GM23338 (cell line): ENCODE data around the gene PIM1. TPM values are rescaled to one million over a fixed set of nuclear protein-coding genes. Genes with fewer than 3 reads are reported as not detected.

Experiments
- ATAC-seq: fragments of 200-7000 bp; cut with Tn5 transposase; 3 replicates; pipeline ENCODE4 v1.9.1; 2020
- DNase-seq: peaks from one replicate; pipeline ENCODE4 v3.0.0-alpha.2; 2015; ENCODE audit warnings: low spot score
- H2AFZ ChIP-seq: fragments of 200-600 bp; sonication (generic); 2 replicates; pipeline ENCODE4 v1.8.0; 2016; ENCODE audit warnings: antibody characterized with exemption, mild to moderate bottlenecking, moderate library complexity
- H3F3A ChIP-seq: fragments of 200-600 bp; sonication (generic); replicated peaks from 2 replicates; pipeline ENCODE4 v1.8.0; 2017; ENCODE audit warnings: antibody characterized with exemption, mixed run types, low read depth
- H3K27ac ChIP-seq: fragments of 200-600 bp; sonication (generic); 2 replicates; pipeline ENCODE4 v1.6.1; 2016; ENCODE audit warnings: low read depth
- H3K27me3 ChIP-seq: fragments of 200-600 bp; sonication (generic); 2 replicates; pipeline ENCODE4 v1.8.0; 2016; ENCODE audit warnings: mild to moderate bottlenecking, mixed run types, moderate library complexity; ENCODE audit not compliant: insufficient read depth
- H3K36me3 ChIP-seq: fragments of 200-600 bp; sonication (generic); 2 replicates; pipeline ENCODE4 v1.8.0; 2016; ENCODE audit warnings: mild to moderate bottlenecking; ENCODE audit not compliant: insufficient read depth
- H3K4me1 ChIP-seq: fragments of 200-600 bp; sonication (generic); 2 replicates; pipeline ENCODE4 v1.8.0; 2016; ENCODE audit warnings: mild to moderate bottlenecking, moderate library complexity; ENCODE audit not compliant: insufficient read depth
- H3K4me2 ChIP-seq: fragments of 200-600 bp; sonication (generic); 2 replicates; pipeline ENCODE4 v1.7.1; 2017; ENCODE audit warnings: mixed run types
- H3K4me3 ChIP-seq: fragments of 200-600 bp; sonication (generic); 2 replicates; pipeline ENCODE4 v1.6.1; 2016; ENCODE audit warnings: mixed run types
- H3K79me2 ChIP-seq: fragments of 200-600 bp; sonication (generic); replicated peaks from 2 replicates; pipeline ENCODE4 v1.8.0; 2017; ENCODE audit warnings: mild to moderate bottlenecking; ENCODE audit not compliant: insufficient read depth
- H3K9me2 ChIP-seq: fragments of 200-600 bp; sonication (generic); 2 replicates; pipeline ENCODE4 v1.8.0; 2017; ENCODE audit not compliant: insufficient read depth
- H4K20me1 ChIP-seq: fragments of 200-600 bp; sonication (generic); replicated peaks from 2 replicates; pipeline ENCODE4 v1.8.0; 2017; ENCODE audit warnings: mild to moderate bottlenecking; ENCODE audit not compliant: insufficient read depth
- H3K27ac Mint-ChIP-seq: 2 replicates; pipeline ENCODE4 v1.8.0; 2020; ENCODE audit warnings: inconsistent platforms, mild to moderate bottlenecking, moderate library complexity, mixed read lengths
- H3K27me3 Mint-ChIP-seq: 3 replicates; pipeline ENCODE4 v1.8.0; 2022; ENCODE audit warnings: low read depth, mild to moderate bottlenecking, moderate library complexity, mixed read lengths, inconsistent platforms; ENCODE audit not compliant: insufficient read depth, poor library complexity
- H3K36me3 Mint-ChIP-seq: 3 replicates; pipeline ENCODE4 v1.8.0; 2021; ENCODE audit warnings: low read depth, mild to moderate bottlenecking, inconsistent platforms, moderate library complexity, mixed read lengths
- H3K4me1 Mint-ChIP-seq: 3 replicates; pipeline ENCODE4 v1.8.0; 2020; ENCODE audit warnings: mild to moderate bottlenecking, inconsistent platforms, mixed read lengths
- H3K4me3 Mint-ChIP-seq: 3 replicates; pipeline ENCODE4 v1.8.0; 2021; ENCODE audit warnings: moderate library complexity, mild to moderate bottlenecking, inconsistent platforms, mixed read lengths
- H3K9me3 Mint-ChIP-seq: 3 replicates; pipeline ENCODE4 v1.8.0; 2020; ENCODE audit warnings: moderate library complexity, mild to moderate bottlenecking, inconsistent platforms, mixed read lengths
- CREB1 ChIP-seq: fragments of 250-450 bp; sonication (Bioruptor Pico); IDR thresholded peaks from 2 replicates; pipeline ENCODE4 v1.5.0; 2020; ENCODE audit warnings: low read depth, mild to moderate bottlenecking, moderate library complexity
- EZH2 ChIP-seq: fragments of 200-600 bp; sonication (generic); IDR thresholded peaks from one replicate; pipeline ENCODE4 v1.8.0; 2017; ENCODE audit warnings: antibody characterized with exemption, mild to moderate bottlenecking, low read depth; ENCODE audit not compliant: unreplicated experiment
- EZH2phosphoT487 ChIP-seq: fragments of 200-600 bp; sonication (generic); IDR thresholded peaks from one replicate; pipeline ENCODE4 v1.8.1; 2018; ENCODE audit warnings: antibody characterized with exemption; ENCODE audit not compliant: unreplicated experiment
- JUNB ChIP-seq: IDR thresholded peaks from one replicate; pipeline ENCODE4 v1.6.1; 2016; ENCODE audit warnings: antibody characterized with exemption; ENCODE audit not compliant: unreplicated experiment
- NANOG ChIP-seq: IDR thresholded peaks from 2 replicates; pipeline ENCODE4 v1.6.1; 2016; ENCODE audit warnings: antibody characterized with exemption, borderline replicate concordance
- POLR2AphosphoS5 ChIP-seq: IDR thresholded peaks from 2 replicates; pipeline ENCODE4 v1.6.1; 2016; ENCODE audit warnings: antibody characterized with exemption, low read depth
- STAT1 ChIP-seq: IDR thresholded peaks from one replicate; pipeline ENCODE4 v1.6.1; 2016; ENCODE audit warnings: antibody characterized with exemption; ENCODE audit not compliant: unreplicated experiment
- ZNF114 ChIP-seq: fragments of 250-450 bp; sonication (Bioruptor Pico); IDR thresholded peaks from 2 replicates; pipeline ENCODE4 v1.5.0; 2020; ENCODE audit warnings: mild to moderate bottlenecking, moderate library complexity
- ZNF331 ChIP-seq: fragments of 250-450 bp; sonication (Bioruptor Pico); IDR thresholded peaks from 2 replicates; pipeline ENCODE4 v1.5.0; 2020; ENCODE audit warnings: low read depth, mild to moderate bottlenecking, moderate library complexity
- polyA plus RNA-seq: library from polyadenylated mRNA; unstranded; fragments of >200 nt; fragmentation: Nextera tagmentation; extraction: Ambion mirVana; gene quantifications from 2 replicates; pipeline ENCODE4 v1.2.1, GENCODE V29; 2016
- total RNA-seq: library from RNA; depleted of rRNA; stranded (reverse); fragments of >200 nt; shearing (Covaris generic); gene quantifications from 2 replicates; pipeline ENCODE4 v1.2.3, GENCODE V29; 2014
- TF ChIP-seq, protein P1 (sequence below), 2 experiments: fragments of 200-600 bp in 1 of 2; sonication (generic) in 1 of 2; conservative IDR thresholded peaks; 2 replicates each; pipeline versions ENCODE4 v1.5.1 to v1.6.1; 2016 to 2017; ENCODE audit warnings: antibody characterized with exemption in 2 of 2, low read depth in 2 of 2, mild to moderate bottlenecking in 2 of 2, moderate library complexity in 1 of 2
- TF ChIP-seq, protein P2 (sequence below): IDR thresholded peaks from 2 replicates; pipeline ENCODE4 v1.6.1; 2016; ENCODE audit warnings: antibody characterized with exemption
- TF ChIP-seq, protein P3 (sequence below): fragments of 250-450 bp; sonication (Bioruptor Pico); IDR thresholded peaks from 2 replicates; pipeline ENCODE4 v1.5.0; 2020; ENCODE audit warnings: mild to moderate bottlenecking, moderate library complexity
- TF ChIP-seq, protein P4 (sequence below): IDR thresholded peaks from one replicate; pipeline ENCODE4 v1.6.1; 2018; ENCODE audit warnings: antibody characterized with exemption; ENCODE audit not compliant: unreplicated experiment

The PIM1 gene
- total and polyA plus RNA-seq, 2 experiments from 2014 or later = 46.0 to 74.2 TPM

DNA sequence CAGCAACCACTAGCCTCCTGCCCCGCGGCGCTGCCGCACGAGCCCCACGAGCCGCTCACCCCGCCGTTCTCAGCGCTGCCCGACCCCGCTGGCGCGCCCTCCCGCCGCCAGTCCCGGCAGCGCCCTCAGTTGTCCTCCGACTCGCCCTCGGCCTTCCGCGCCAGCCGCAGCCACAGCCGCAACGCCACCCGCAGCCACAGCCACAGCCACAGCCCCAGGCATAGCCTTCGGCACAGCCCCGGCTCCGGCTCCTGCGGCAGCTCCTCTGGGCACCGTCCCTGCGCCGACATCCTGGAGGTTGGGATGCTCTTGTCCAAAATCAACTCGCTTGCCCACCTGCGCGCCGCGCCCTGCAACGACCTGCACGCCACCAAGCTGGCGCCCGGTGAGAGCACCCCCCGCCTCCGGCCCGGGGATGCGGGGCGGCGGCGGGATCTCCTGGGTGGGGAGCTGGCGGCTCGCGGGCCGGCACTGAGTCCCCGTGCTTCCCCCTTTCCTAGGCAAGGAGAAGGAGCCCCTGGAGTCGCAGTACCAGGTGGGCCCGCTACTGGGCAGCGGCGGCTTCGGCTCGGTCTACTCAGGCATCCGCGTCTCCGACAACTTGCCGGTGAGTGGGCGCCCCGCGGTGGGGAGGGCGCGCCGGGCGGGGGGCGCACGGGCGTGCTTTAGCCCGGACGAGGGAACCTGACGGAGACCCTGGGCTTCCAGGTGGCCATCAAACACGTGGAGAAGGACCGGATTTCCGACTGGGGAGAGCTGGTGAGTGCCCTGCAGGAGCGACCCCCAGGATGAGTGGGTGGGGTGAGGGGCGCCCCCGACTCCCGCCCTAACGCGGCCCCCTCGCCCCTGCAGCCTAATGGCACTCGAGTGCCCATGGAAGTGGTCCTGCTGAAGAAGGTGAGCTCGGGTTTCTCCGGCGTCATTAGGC lies 585 bp downstream of the PIM1 start:
- Histone ChIP-seq H3K4me3 (peak overlapping the region; percentile 64), H4K20me1 (peaks cover 30% of the 10 kb centered on the region), H3K79me2 (peaks cover 42% of the 10 kb centered on the region), H3F3A (peaks cover 34% of the 10 kb centered on the region), H3K9me2 (no peaks in the 10 kb centered on the region), H3K27ac (0 out of 2 replicates have a peak overlapping the region, but pooled peaks have one; percentile 70), H3K4me2 (peak overlapping the region; percentile 85), H3K4me1 (peaks cover 20% of the 10 kb centered on the region), H3K27me3 (no peaks in the 10 kb centered on the region), H2AFZ (no peak overlapping the region), H3K36me3 (peaks cover 29% of the 10 kb centered on the region)
- peaks cover 49% of the 10 kb centered on the region for H3K4me1 Mint-ChIP-seq
- TF ChIP-seq CREB1 (CRISPR knock-in tag) (no peak), JUNB (no peak), NANOG (no peak), STAT1 (no peak), POLR2AphosphoS5 (no peak), EZH2phosphoT487 (no peak), ZNF114 (CRISPR knock-in tag) (no peak), ZNF331 (CRISPR knock-in tag) (no peak), EZH2 (no peak)
- TF ChIP-seq, protein P1, sequence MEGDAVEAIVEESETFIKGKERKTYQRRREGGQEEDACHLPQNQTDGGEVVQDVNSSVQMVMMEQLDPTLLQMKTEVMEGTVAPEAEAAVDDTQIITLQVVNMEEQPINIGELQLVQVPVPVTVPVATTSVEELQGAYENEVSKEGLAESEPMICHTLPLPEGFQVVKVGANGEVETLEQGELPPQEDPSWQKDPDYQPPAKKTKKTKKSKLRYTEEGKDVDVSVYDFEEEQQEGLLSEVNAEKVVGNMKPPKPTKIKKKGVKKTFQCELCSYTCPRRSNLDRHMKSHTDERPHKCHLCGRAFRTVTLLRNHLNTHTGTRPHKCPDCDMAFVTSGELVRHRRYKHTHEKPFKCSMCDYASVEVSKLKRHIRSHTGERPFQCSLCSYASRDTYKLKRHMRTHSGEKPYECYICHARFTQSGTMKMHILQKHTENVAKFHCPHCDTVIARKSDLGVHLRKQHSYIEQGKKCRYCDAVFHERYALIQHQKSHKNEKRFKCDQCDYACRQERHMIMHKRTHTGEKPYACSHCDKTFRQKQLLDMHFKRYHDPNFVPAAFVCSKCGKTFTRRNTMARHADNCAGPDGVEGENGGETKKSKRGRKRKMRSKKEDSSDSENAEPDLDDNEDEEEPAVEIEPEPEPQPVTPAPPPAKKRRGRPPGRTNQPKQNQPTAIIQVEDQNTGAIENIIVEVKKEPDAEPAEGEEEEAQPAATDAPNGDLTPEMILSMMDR (conservative IDR thresholded peaks at IDR 0.05; ENCODE audit: low read depth in 2 of 2) = no peak; a peak in 1 of 4 replicates
- TF ChIP-seq, protein P2, sequence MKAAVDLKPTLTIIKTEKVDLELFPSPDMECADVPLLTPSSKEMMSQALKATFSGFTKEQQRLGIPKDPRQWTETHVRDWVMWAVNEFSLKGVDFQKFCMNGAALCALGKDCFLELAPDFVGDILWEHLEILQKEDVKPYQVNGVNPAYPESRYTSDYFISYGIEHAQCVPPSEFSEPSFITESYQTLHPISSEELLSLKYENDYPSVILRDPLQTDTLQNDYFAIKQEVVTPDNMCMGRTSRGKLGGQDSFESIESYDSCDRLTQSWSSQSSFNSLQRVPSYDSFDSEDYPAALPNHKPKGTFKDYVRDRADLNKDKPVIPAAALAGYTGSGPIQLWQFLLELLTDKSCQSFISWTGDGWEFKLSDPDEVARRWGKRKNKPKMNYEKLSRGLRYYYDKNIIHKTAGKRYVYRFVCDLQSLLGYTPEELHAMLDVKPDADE = no peak
- TF ChIP-seq, protein P3, sequence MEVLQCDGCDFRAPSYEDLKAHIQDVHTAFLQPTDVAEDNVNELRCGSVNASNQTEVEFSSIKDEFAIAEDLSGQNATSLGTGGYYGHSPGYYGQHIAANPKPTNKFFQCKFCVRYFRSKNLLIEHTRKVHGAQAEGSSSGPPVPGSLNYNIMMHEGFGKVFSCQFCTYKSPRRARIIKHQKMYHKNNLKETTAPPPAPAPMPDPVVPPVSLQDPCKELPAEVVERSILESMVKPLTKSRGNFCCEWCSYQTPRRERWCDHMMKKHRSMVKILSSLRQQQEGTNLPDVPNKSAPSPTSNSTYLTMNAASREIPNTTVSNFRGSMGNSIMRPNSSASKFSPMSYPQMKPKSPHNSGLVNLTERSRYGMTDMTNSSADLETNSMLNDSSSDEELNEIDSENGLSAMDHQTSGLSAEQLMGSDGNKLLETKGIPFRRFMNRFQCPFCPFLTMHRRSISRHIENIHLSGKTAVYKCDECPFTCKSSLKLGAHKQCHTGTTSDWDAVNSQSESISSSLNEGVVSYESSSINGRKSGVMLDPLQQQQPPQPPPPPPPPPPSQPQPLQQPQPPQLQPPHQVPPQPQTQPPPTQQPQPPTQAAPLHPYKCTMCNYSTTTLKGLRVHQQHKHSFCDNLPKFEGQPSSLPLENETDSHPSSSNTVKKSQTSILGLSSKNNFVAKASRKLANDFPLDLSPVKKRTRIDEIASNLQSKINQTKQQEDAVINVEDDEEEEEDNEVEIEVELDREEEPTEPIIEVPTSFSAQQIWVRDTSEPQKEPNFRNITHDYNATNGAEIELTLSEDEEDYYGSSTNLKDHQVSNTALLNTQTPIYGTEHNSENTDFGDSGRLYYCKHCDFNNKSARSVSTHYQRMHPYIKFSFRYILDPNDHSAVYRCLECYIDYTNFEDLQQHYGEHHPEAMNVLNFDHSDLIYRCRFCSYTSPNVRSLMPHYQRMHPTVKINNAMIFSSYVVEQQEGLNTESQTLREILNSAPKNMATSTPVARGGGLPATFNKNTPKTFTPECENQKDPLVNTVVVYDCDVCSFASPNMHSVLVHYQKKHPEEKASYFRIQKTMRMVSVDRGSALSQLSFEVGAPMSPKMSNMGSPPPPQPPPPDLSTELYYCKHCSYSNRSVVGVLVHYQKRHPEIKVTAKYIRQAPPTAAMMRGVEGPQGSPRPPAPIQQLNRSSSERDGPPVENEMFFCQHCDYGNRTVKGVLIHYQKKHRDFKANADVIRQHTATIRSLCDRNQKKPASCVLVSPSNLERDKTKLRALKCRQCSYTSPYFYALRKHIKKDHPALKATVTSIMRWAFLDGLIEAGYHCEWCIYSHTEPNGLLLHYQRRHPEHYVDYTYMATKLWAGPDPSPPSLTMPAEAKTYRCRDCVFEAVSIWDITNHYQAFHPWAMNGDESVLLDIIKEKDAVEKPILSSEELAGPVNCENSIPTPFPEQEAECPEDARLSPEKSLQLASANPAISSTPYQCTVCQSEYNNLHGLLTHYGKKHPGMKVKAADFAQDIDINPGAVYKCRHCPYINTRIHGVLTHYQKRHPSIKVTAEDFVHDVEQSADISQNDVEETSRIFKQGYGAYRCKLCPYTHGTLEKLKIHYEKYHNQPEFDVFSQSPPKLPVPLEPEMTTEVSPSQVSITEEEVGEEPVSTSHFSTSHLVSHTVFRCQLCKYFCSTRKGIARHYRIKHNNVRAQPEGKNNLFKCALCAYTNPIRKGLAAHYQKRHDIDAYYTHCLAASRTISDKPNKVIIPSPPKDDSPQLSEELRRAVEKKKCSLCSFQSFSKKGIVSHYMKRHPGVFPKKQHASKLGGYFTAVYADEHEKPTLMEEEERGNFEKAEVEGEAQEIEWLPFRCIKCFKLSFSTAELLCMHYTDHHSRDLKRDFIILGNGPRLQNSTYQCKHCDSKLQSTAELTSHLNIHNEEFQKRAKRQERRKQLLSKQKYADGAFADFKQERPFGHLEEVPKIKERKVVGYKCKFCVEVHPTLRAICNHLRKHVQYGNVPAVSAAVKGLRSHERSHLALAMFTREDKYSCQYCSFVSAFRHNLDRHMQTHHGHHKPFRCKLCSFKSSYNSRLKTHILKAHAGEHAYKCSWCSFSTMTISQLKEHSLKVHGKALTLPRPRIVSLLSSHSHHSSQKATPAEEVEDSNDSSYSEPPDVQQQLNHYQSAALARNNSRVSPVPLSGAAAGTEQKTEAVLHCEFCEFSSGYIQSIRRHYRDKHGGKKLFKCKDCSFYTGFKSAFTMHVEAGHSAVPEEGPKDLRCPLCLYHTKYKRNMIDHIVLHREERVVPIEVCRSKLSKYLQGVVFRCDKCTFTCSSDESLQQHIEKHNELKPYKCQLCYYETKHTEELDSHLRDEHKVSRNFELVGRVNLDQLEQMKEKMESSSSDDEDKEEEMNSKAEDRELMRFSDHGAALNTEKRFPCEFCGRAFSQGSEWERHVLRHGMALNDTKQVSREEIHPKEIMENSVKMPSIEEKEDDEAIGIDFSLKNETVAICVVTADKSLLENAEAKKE (CRISPR knock-in tag) = no peak
- TF ChIP-seq, protein P4, sequence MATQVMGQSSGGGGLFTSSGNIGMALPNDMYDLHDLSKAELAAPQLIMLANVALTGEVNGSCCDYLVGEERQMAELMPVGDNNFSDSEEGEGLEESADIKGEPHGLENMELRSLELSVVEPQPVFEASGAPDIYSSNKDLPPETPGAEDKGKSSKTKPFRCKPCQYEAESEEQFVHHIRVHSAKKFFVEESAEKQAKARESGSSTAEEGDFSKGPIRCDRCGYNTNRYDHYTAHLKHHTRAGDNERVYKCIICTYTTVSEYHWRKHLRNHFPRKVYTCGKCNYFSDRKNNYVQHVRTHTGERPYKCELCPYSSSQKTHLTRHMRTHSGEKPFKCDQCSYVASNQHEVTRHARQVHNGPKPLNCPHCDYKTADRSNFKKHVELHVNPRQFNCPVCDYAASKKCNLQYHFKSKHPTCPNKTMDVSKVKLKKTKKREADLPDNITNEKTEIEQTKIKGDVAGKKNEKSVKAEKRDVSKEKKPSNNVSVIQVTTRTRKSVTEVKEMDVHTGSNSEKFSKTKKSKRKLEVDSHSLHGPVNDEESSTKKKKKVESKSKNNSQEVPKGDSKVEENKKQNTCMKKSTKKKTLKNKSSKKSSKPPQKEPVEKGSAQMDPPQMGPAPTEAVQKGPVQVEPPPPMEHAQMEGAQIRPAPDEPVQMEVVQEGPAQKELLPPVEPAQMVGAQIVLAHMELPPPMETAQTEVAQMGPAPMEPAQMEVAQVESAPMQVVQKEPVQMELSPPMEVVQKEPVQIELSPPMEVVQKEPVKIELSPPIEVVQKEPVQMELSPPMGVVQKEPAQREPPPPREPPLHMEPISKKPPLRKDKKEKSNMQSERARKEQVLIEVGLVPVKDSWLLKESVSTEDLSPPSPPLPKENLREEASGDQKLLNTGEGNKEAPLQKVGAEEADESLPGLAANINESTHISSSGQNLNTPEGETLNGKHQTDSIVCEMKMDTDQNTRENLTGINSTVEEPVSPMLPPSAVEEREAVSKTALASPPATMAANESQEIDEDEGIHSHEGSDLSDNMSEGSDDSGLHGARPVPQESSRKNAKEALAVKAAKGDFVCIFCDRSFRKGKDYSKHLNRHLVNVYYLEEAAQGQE = no peak
- ATAC-seq (peak; percentile 52), DNase-seq (peak; percentile 72)
- peaks cover 45% of the 10 kb centered on the region for H3K36me3 Mint-ChIP-seq
- peak overlapping the region; percentile 79; the same call in 1 of the 2 replicates for H3K27ac Mint-ChIP-seq
- peaks cover 13% of the 10 kb centered on the region for H3K27me3 Mint-ChIP-seq
- peak overlapping the region; percentile 90 for H3K4me3 Mint-ChIP-seq
- H3K9me3 Mint-ChIP-seq = peaks cover 2% of the 10 kb centered on the region; the same call in 2 of the 3 replicates
